Osteocyte (in vitro differentiated cells): Measurements from ENCODE around the gene NHERF1. TPM values are rescaled to one million over a fixed set of nuclear protein-coding genes. Genes with fewer than 3 reads are reported as not detected.

ENCODE experiments used
- DNase-seq: peaks from one replicate; pipeline ENCODE4 v3.0.0; 2021; ENCODE audit warnings: mixed read lengths; ENCODE audit not compliant: unreplicated experiment; ENCODE audit errors: extremely low spot score
- H3K27ac Mint-ChIP-seq: one replicate; pipeline ENCODE4 v1.8.0; 2021; ENCODE audit warnings: mild to moderate bottlenecking, mixed read lengths; ENCODE audit not compliant: unreplicated experiment
- H3K27me3 Mint-ChIP-seq: one replicate; pipeline ENCODE4 v1.8.0; 2021; ENCODE audit warnings: mixed read lengths; ENCODE audit not compliant: unreplicated experiment
- H3K36me3 Mint-ChIP-seq: one replicate; pipeline ENCODE4 v1.8.0; 2021; ENCODE audit warnings: mixed read lengths; ENCODE audit not compliant: unreplicated experiment
- H3K4me1 Mint-ChIP-seq: one replicate; pipeline ENCODE4 v1.8.0; 2021; ENCODE audit warnings: mixed read lengths; ENCODE audit not compliant: unreplicated experiment
- H3K4me3 Mint-ChIP-seq: one replicate; pipeline ENCODE4 v1.8.0; 2021; ENCODE audit warnings: mild to moderate bottlenecking, moderate library complexity, mixed read lengths; ENCODE audit not compliant: unreplicated experiment
- H3K9me3 Mint-ChIP-seq: one replicate; pipeline ENCODE4 v1.8.0; 2021; ENCODE audit warnings: mixed read lengths; ENCODE audit not compliant: unreplicated experiment
- total RNA-seq: library from RNA; stranded (reverse); gene quantifications from 2 replicates; pipeline ENCODE4 v1.2.1, GENCODE V29; 2021
- TF ChIP-seq, protein P1 (sequence below): fragments of 200-600 bp; sonication (generic); IDR thresholded peaks from 2 replicates; pipeline ENCODE4 v1.5.0; 2021; ENCODE audit warnings: antibody characterized with exemption, mild to moderate bottlenecking, moderate library complexity

The NHERF1 gene
- total RNA-seq, 1 donor from 2014 or later: 117 TPM

DNA sequence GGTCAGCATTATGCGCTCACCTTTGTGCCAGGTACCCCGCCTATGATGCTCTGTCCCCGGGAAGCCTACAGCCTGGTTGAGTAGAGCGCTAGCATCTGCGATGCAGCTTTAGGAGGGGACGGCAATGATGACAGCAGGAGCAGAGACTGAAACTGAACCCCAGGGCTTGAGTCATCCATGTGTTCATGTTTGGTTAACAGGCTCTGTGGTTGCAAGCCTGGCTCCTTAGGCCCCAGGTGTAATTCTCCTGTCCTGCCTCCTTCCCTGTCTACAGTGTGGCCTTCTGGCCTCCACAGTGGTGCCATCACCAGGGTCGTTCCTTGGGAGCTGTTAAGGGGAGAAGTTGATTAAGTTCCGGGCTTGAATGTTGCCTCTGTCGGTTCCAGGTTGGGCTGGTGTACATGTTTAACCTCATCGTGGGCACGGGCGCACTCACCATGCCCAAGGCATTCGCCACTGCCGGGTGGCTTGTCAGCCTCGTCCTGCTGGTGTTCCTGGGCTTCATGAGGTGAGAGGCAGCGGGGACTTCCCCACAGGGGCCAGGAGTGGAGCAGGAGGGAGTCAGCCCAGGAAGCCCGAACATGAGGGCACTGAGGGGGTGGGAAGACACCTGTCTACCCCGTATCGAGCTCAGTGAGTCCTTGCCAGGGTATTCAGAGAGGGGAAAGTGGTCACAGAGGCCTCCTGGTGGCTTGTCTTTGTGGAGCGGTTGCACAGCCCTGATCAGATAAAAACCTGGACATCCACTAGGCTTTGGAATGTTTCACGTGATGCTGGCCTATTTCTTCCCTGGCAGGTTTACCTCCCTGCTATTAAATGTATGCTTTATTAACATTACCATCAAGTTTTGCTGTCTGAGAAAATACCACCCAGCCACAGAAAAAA, 36.9 kb downstream of the NHERF1 start:
- H3K4me1 Mint-ChIP-seq: peaks cover 4% of the 10 kb centered on the region
- no peak overlapping the region for H3K4me3 Mint-ChIP-seq
- no peak overlapping the region for H3K27ac Mint-ChIP-seq
- no peaks in the 10 kb centered on the region for H3K27me3 Mint-ChIP-seq
- no peak for DNase-seq
- H3K36me3 Mint-ChIP-seq: peaks cover 23% of the 10 kb centered on the region
- no peaks in the 10 kb centered on the region for H3K9me3 Mint-ChIP-seq
- TF ChIP-seq, protein P1, sequence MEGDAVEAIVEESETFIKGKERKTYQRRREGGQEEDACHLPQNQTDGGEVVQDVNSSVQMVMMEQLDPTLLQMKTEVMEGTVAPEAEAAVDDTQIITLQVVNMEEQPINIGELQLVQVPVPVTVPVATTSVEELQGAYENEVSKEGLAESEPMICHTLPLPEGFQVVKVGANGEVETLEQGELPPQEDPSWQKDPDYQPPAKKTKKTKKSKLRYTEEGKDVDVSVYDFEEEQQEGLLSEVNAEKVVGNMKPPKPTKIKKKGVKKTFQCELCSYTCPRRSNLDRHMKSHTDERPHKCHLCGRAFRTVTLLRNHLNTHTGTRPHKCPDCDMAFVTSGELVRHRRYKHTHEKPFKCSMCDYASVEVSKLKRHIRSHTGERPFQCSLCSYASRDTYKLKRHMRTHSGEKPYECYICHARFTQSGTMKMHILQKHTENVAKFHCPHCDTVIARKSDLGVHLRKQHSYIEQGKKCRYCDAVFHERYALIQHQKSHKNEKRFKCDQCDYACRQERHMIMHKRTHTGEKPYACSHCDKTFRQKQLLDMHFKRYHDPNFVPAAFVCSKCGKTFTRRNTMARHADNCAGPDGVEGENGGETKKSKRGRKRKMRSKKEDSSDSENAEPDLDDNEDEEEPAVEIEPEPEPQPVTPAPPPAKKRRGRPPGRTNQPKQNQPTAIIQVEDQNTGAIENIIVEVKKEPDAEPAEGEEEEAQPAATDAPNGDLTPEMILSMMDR: peak; percentile 25

DNA sequence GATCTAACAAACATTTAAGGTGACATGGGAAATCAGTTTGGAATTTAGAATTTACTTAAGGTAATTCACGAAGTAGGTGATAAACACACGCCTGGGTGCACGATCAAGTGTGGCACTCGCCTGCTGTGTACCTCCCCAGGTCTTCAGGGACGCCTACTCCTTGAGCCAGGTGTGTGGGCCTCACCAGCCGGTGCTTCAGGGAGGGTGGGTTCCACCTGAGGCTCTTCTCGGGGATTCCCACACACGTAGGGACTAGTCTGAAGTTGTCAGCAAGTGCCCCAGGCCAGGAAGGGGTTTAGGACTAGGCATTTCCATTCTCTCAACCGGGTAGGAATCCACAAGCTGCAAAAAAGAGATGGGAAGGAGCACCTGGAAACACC, 37.5 kb downstream of the NHERF1 start:
- no peak overlapping the region for H3K27ac Mint-ChIP-seq
- H3K4me3 Mint-ChIP-seq: no peak overlapping the region
- DNase-seq: no peak
- TF ChIP-seq, protein P1: no peak
- peaks cover 27% of the 10 kb centered on the region for H3K36me3 Mint-ChIP-seq
- H3K9me3 Mint-ChIP-seq: no peaks in the 10 kb centered on the region
- peaks cover 6% of the 10 kb centered on the region for H3K4me1 Mint-ChIP-seq
- no peaks in the 10 kb centered on the region for H3K27me3 Mint-ChIP-seq

- H3K36me3 Mint-ChIP-seq: peaks cover 28% of the 10 kb centered on the region
- no peak overlapping the region for H3K27ac Mint-ChIP-seq
- no peak overlapping the region for H3K4me3 Mint-ChIP-seq
- H3K4me1 Mint-ChIP-seq: peaks cover 7% of the 10 kb centered on the region
- DNase-seq: no peak
- TF ChIP-seq, protein P1: no peak
- H3K9me3 Mint-ChIP-seq: no peaks in the 10 kb centered on the region
- H3K27me3 Mint-ChIP-seq: no peaks in the 10 kb centered on the region
Observed at GRCh38 chr17:74786431-74787055, 38.1 kb downstream of the NHERF1 start.

DNA sequence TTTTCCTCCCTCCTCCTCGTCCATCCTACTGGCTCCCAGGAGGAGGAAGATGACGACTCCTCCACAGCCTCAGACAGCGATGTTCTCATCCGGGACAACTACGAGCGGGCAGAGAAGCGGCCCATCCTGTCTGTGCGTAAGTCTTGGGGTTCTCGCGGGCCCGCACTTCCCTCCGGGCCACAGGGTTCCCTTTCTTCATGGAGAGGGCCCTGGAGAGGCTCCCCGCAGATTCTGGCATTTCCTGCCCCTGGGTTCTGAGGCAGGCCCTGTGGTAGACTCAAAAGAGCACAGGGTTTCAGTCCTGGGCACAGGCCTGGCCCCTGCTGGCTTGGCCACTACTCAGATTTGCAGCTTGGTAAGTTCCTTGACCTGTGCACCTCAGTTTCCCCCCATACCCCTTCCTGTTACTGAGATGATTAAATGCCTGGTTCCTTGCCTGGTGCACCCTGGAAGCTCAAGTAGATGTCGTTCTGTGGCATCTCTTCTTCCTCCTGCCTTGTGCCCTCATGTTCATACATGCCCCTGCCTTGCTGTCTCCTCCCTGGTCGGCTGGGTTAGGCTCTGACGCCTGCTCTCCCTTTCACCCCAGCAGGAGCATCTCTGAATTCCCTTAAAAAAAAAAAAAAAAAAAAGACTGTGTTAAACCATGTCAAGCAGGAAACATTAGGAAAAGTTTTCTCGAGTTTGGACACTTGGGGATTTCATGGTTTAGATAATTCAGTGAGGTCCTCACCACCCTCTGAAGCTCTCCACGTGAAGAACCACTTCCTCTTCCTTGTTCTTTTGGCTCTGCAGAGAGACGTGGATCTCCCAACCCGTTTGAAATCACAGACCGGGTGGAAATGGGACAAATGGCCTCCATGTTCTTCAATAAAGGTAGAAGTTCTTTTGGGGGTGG, 42.0 kb downstream of the NHERF1 start:
- TF ChIP-seq, protein P1: no peak
- Mint-ChIP-seq H3K4me3 (no peak overlapping the region), H3K9me3 (no peaks in the 10 kb centered on the region), H3K36me3 (peaks cover 32% of the 10 kb centered on the region), H3K4me1 (peaks cover 9% of the 10 kb centered on the region), H3K27me3 (no peaks in the 10 kb centered on the region), H3K27ac (no peak overlapping the region)
- no peak for DNase-seq
